ENCODE measurements around the gene CPNE7. TPM values are rescaled to one million over a fixed set of nuclear protein-coding genes. Genes with fewer than 3 reads are reported as not detected.

The CPNE7 gene
- total and polyA plus RNA-seq, 2 of the 13 experiments (the other 11 are each of a cell fraction or from before 2014, with no cell fraction given), result 0.59 TPM; not detected in 1

GRCh38 chr16:89545044-89545830 lies 30.3 kb upstream of the CPNE7 start (continued):
- no peak for TF ChIP-seq BCLAF1 (IDR thresholded peaks at IDR 0.05)
- no peak for TF ChIP-seq ZNF512 (CRISPR knock-in tag; IDR thresholded peaks at IDR 0.05)
- TF ChIP-seq FOXO4 (CRISPR knock-in tag; conservative IDR thresholded peaks at IDR 0.05), result no peak
- peak; percentile 79; the same call in 1 of the 2 replicates for TF ChIP-seq ZNF609 (CRISPR knock-in tag; IDR thresholded peaks at IDR 0.05; ENCODE audit: borderline replicate concordance)
- TF ChIP-seq ZSCAN31 (CRISPR knock-in tag; IDR thresholded peaks at IDR 0.05; ENCODE audit: low read depth), result no peak; the same call in 1 of the 2 replicates
- no peak for TF ChIP-seq NR1H2 (CRISPR knock-in tag; IDR thresholded peaks at IDR 0.05; ENCODE audit: borderline replicate concordance, low read depth)
- TF ChIP-seq ZNF20 (CRISPR knock-in tag; IDR thresholded peaks at IDR 0.05), result no peak
- TF ChIP-seq ZNF34 (CRISPR knock-in tag; IDR thresholded peaks at IDR 0.05; ENCODE audit: borderline replicate concordance), result no peak
- peak; percentile 92 for TF ChIP-seq SAP130 (CRISPR knock-in tag; IDR thresholded peaks at IDR 0.05; ENCODE audit: low read depth)
- peak; percentile 52; the same call in 1 of the 2 replicates for TF ChIP-seq ZNF788 (CRISPR knock-in tag; IDR thresholded peaks at IDR 0.05; ENCODE audit: borderline replicate concordance)
- TF ChIP-seq ZNF614 (CRISPR knock-in tag; IDR thresholded peaks at IDR 0.05; ENCODE audit: borderline replicate concordance), result peak; percentile 17; the same call in 1 of the 2 replicates
- TF ChIP-seq ZNF260 (CRISPR knock-in tag; IDR thresholded peaks at IDR 0.05; ENCODE audit: borderline replicate concordance, low read depth), result 0 out of 2 replicates have a peak, but pooled peaks have one; percentile 59
- no peak for TF ChIP-seq THAP8 (CRISPR knock-in tag; IDR thresholded peaks at IDR 0.05; ENCODE audit: borderline replicate concordance)

All from HepG2 (cell line).